Measurements from ENCODE around the gene DNAH8.
A peak's percentile ranks its signal among the peaks of the same experiment; 100 is the strongest.

Gene DNAH8

DNA sequence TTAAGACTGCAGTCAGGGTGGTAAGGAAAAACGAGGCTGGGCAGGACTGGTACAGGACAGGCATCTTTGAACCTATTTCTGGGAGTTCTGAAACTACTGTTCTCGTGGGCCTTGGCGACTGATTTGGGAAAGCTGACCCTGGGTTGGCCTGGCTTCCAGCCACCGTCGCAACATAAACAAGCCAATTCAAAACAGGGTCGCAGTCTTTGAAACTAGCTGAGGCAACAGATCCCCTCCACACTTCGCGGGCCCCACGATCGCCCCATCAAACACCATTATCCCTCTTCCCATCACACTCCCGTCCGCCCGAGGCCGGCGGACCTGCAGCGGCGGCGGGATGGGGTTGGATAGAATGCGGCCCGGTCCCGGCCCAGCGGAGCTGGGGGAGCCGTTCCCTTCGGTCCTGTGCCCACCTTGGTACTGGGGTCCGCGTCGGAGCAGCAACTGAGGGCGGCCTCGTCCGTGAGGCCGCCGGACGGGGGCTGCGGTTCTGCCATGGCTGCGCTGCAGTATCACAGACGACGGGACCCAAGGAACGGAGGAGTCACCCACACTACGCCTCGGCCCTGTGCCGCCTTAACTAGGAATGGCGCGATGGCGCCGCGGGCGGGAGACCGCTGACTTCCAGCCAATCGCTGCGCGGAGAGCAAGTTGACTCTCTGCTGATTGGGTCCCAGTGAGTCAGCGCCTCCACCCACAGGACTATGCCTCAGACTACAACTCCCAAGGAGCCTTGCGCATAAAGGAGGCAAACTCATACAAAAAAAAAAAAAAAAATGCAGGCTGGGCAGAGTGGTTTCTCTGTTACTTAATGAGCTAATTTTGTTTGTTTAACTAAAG lies 12.3 kb upstream of the DNAH8 start, which contains the start of gene GLO1:
Gene GLO1 (minus strand): TSS at position 588 of the 840 bp plus-strand sequence. CDS start 91 bp downstream, at position 497.
- peak; percentile 97 for DNase-seq

DNA sequence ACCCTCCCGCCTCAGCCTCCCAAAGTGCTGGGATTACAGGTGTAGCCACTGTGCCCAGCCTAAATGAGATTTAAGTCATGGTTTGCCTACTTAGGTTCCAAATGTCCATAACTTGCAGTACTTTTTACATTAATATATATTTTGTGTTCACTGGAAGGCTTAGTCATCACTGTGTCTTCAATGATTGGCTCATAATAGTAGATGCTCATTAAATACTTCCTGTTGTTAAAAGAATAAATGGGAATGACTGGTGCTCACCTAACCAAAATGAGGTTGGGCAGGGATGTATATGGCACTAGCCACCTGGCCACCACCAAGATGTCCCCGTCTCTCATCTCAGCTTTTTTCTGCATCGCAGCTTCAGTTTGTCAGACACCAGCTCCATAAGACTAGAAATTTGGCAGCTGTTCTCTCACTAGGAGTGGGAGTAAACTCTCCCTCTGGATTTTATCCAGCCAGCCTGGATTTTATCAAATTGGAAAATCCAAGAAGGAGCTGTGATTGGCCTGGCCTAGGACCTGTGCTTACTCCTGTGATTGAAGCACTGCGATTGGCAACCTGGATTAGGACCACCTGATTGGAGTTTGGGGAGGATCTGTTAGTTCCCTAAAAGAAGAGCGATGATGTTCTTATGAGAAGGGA lies 11.0 kb upstream of the DNAH8 start:
- no peak for DNase-seq

DNA sequence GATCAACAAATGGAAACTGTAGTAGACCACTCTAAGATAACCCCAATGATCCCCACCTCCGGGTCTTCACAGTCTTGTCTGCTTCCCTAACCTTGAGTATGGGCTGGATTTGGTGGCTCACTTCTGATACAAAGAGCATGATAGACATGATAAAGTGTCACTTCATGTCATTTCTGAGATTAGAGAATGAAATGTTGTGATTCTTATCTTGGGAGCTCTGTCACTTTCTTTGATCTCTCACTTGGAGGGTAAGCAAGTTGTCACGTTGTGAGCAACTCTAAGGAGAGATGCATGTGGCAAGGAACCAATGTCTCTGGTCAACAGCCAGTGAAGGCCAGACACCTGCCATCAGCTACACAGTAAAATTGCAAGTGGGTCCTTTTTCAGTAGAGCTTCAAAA lies 9.2 kb upstream of the DNAH8 start:
- DNase-seq: no peak

DNA sequence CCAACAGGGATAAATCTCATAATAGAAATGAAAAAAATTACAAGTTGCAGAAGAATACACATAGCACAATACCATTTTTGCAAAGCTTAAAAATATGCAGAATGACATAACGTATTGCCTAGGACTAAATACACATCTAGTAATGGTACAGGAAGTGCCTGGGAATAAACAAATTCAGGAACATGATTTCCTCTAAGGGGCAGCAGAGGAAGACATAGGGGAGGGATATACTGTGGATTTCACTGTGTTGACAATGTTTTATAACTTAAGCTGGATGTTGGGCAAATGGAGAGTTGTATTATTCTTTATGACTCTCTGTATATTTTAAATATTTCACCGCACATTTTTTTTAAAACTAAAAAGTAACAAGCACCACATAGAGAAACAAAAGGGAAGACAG lies 6.6 kb upstream of the DNAH8 start:
- no peak for DNase-seq

DNA sequence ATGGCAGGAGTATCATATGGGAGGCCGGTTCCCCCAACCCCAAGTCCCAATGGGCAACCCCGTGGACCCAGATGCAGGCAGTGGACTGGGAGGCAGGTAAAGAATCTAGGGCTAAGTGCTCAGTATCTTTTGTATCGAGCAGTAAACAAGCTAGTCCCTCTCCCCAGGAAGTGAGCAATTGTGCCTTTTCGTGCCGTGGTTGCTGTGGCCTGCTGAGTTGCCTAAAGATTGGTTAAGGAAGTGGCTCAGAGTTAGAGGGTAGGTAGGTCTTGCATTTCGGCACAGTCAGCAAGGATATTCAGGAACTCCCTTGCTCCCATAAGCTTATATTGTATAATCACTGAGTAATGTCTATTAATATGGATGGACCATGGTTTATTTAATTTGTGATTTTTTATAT lies 1.3 kb upstream of the DNAH8 start:
- DNase-seq: peak; percentile 74

DNA sequence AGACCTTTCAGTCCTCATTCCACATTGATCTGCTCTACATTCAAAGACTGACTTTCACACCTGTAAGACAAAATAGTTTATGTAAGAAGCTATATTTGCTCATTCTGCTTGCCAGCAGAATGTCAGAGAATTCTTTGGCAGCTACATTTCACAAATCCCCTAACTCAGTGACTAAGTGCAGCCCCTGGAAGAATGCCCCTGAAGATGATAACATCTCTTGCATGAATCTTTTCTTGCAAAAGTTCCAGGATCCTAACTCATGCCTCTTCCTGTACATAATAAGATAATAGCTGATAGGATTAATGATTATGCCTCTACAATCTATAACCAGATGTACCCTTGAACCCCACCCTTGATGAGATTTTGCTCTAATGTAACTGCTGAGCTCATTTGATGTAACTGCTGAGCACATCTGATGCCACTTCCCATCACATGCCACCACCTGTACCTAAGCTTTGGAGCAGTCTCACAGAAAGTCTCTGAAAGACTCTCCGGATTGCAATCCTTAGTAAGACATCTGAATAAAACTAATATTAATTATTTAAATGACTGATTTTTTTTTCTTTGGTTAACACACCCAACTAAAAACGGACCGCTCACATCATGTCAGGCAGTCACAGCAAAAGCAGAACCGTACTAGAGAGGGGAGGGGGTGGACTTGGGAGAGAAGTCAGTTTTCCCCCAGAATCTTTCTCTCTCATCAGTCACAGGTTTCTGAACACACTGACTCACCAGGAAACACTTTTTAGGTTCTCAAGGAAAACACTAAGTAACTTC lies 684 bp upstream of the DNAH8 start:
- no peak for DNase-seq

DNA sequence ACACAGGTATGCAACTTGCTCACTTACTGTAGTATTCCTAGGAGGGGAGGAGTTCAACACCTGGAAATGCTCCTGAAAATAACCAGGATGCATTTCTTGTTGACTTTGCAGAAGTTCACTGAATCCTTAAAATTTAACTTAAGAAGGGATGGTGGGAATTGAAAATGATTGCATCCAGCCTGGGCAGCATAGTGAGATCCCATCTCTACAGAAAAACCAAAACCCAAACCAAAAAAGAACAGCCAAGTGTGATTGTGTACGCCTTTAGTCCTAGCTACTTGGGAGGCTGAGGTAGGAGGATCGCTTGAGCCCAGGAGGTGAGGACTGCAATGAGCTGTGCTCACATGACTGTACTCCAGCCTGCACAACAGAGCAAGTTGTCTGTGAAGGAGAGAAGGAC lies 1.7 kb downstream of the DNAH8 start:
- DNase-seq: no peak

DNA sequence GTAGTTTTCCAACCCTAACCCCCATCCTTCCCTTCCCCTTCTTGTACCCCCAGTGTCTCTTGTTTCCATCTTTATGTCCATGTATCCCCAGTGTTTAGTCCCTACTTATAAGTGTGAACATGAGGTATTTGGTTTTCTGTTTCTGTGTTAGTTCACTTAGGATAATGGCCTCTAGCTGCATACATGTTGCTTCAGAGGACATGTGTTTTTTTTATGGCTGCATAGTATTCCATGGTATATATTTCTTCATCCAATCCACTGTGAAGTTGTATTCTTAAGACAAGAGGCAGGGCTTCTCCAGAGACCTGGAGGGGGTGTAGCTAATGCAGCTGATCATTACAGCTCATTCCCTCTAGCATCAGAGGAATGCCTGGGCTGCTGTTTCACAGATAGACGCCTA lies 4.2 kb downstream of the DNAH8 start:
- no peak for DNase-seq

DNA sequence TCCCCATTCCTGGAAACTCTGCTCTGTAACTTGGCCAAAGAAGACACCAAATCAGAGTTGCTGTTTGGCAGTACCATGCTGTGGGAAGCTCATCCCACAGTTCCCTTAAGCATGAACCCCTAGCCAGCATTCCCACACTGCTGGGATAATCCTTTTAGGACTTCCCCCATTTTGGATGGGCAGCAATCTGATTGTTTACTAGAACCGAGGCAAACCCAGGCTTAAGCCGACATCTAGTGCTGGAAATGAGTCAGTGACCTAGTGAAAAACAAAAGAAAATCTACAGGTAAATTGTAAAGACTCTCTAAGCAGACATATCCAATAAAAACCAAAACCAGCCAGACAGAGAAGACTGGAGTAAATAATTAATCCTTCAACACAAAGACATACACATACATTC lies 5.2 kb downstream of the DNAH8 start:
- DNase-seq: no peak

DNA sequence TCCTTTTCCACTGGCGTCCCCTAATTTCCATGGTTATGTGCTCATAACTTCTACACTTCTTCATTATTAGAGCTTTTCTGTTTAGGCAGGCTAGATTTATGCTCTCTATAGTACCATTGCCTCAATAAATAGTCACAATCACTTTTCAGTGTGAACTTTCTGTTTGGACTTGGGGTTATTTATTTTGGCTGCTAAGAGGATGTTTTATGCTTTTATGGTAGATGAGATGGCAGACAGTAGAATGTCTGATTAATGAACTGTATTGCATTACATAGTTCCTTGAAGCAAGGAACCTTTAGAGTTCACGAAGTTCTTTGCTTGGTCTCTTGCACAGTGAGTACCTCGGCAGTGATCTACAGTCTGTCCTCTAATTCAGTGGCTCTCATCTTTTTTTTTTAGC lies 6.9 kb downstream of the DNAH8 start:
- DNase-seq: no peak

DNA sequence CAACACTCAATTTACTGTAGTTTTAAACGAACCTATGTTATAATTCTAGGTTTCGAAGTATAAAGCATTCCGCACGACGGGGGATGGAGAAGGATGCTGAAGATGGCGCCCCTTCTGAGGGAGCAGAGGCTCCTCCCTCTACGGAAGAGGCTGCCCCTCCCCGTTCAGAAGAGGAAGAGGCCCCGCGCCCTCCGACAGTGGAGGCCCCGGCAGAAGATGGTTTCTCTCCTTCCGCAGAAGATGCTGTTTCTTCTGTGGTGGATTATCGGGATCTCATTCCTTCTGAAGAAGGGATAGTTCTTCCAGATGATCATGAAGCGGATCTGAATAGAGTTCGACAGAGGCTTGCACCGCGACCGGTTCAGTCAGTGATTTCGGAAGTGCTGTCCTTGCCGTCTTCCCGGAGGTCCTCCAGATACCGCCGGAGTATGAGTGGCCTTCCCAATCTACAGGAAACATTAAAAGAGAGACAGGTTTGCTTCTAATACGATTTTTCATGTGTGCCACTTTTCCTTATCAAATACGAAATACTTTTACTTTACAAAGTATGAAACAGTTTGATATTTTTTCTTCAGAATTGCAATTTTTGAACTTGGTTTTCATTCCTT lies 7.7 kb downstream of the DNAH8 start:
- no peak for DNase-seq

DNA sequence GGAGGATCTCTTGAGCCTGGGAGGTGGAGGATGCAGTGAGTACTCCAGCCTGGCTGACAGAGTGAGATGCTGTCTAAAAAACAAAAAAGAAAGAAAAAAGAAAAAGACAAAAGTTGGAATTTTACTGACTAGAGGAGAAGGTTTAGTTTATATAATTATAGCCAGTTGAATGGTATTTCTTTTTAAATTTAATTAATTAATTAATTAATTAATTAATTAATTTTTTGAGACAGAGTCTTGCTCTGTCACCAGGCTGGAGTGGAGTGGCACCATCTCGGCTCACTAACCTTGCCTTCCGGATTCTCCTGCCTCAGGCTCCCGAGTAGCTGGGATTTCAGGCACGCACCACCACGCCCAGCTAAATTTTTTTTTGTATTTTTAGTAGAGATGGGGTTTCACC lies 8.7 kb downstream of the DNAH8 start:
- no peak for DNase-seq

DNA sequence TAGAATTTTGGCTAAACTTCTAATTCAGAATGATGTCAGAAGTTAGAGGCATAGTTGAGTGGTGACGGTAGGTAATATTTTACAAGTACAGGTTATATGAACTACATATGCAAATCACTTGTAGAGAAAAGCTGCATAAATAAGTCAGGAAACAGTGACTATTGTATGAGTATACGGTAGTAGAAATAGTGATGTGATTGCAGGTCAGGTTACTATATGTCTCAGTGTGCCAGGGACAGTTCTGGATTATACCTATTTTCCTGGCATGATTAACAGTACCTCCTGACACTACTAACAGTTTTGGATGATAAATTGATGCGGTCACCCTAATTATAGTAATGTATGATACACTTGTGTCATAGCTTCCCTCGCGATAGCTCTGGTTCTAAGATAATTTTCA lies 9.2 kb downstream of the DNAH8 start:
- no peak for DNase-seq

DNA sequence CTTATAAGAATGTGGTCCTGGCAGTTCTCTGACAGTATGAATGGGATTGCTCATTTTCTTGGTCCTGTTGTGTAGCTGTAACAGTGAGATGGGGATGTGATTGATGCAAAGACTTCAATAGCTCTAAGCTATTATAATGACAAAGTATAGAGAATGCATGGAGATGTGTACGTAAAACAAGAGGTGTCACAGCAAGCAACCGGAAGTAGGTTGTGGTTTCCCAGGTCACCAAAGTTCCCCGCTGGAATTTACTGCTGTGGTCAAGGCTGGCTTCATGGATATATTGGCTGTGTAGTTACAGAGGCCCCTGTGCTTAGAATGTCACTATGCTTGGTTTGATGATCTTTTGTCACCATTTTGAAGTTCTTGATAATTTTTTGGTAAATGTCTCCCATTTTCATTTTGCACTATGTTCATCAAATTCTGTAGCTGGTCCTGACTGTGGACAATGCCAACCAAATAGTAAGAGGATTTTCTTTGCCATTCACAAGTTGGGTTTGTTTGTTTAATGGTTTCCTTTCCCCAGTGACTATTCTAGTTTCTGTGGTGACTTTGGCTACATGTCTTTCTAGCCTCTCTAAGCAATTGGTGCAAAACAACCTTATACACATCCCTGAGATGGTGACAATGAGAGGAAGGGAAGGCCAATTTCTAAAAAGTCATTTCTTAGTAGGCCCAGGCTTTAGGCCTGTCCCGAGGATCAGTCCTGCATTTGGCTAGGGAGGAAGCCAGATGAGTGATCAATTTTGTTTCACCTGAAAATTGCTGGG lies 10.5 kb downstream of the DNAH8 start:
- DNase-seq: no peak

DNA sequence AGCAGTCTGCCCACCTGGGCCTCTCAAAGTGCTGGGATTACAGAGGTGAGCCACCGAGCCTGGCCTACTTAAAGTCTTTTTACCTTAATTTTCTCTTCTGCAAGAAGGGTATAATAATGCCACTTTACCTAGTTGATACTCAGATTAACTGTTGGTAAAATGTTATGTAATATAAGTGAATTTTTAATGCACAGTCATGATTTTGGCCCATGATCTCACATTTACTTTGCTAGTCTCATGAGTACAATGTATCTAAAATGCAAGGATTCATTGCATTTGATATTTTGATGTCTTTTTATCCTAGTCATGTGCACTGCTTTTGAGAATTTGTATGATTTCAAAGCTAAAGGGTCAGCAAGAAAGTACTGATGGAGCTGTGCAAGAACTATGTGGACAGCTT lies 13.1 kb downstream of the DNAH8 start:
- DNase-seq: no peak

DNA sequence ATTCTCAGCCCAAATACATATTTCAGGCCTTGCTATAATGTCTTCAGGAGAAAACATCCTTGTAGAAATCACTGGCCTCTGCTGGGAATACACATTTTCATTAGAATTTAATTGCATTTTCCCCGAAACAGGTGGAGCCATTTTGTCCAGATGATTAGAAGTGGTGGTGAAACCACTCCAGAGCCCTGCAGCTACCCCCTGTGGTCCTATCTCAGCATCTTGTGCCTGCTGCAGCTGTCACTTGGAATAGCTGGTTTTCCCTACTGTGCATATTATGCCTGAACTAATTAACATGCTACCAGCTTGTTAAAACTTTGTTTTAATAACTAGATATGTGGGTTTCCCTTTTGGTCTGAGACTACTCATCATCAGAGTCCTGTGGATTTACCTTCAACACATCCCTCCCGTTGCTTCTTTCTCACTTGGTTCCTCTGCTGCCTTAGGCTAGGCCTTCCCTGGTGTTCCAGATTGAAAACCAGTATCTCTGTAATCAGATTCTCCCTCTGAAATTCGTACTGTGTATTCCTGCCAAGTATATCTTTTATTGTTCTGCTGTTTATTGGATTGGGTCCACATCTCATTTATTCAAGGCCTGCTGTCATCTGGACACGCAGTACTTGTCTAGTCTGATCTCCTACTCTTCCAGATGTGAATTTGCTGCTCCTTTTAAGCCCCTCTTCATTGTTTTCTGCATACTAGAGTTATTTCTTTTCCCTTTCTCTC lies 15.2 kb downstream of the DNAH8 start:
- DNase-seq: no peak

DNA sequence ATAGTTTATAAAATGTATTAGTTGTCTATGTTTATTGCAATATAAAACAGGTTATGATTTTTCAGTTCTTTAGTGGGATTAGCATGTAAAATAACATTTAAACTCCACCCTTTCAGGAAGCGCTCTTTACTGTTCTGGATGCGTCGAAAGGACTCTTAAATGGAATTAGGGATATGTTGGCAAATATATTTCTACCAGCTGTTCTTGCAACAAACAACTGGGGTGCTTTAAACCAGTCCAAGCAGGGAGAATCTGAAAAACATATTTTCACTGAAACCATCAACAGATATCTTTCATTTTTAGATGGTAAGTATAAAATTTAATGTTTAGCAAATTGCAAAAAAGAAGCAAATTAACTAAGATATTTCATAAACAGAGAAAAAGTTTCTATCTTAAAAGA lies 21.8 kb downstream of the DNAH8 start:
- no peak for DNase-seq

DNA sequence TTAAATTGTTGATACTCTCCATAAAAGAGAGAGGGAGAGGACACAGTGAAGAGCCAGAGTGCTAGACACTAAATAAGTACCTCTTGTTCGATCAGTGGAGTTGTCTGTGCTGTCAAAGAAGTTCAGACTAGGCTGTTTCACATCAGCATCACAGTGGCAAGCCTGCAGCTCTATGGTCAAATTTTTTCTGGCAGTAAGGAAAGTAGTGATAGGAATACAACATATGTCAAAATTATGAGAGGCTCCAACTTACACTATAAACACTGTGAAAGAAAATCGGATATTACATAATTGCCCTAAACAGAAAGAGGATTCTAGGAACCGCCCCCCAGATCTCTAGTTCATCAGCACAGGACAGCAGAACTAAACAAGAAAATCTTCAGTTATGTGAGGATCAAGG lies 23.1 kb downstream of the DNAH8 start:
- no peak for DNase-seq

DNA sequence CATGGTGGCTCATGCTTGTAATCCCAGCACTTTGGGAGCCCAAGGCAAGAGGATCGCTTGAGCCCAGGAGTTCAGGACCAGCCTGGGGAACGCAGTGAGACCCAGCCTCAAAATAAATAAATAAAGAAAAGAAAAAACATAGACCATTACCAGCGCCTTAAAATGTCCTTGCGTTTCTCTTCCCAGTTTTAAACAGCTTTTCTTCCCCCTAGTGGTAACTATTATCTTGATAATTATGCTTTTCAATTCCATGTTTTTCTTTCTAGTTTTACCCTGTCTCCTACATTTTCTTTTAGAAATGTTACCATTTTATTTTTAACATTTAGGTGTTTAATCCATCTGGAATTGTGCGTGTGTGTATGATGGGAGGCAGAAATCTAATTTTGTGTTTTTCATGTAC lies 24.4 kb downstream of the DNAH8 start:
- DNase-seq: no peak

DNA sequence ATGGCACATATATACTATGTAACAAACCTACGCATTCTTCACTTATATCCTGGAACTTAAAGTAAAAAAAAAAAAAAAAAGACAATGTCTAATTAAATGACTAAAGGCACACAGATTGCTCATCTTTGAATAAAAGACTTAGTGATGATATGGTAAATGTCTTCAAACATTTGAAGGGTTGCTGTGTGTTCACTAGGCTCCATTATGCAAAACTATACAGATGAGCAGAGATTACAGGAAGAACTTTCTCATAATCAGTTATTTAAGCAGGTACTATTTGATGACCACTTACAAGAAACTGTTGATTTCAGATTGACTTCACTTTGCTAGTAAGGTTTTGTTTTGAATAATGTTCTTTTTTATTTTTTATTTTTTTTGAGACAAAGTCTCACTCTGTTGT lies 34.4 kb downstream of the DNAH8 start:
- no peak for DNase-seq

DNA sequence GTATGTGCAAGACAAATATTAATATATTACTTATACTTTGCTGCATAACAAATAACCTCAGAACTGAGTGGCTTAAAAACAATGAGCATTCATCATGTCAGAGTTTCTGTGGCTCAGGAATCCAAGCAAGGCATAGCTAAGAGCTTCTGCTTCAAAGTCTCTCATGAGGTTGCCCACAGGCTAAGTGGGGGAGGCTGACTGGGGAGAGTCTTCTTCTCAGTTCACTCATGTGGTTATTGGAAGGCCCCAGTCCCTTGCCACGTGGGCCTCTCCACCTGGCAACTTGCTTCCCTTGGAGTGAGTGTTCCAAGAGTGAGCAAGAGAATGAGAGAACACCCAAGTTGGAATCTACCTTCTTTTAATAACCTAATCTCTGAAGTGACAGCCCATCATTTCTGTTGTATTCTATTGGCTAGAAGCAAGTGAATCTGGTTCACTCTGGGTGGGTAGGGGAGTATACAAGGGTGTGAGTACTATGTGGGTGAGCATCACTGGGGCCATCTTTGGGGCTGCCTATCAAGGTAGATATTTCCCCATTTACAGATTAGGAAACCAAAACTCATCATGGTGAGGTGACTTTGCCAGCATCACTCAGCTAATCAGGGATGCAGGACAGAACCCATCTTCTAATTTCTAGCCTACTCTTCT lies 36.0 kb downstream of the DNAH8 start:
- peak; percentile 34 for DNase-seq
